HG02852 (cell line): Measurements from ENCODE around the gene ABTB1.
"Not testable (repeated sequence)": the region's sequence is repeated elsewhere in the genome, so short reads cannot be mapped to it uniquely, and the experiment has no call there.

Experiments
- ATAC-seq: cut with Tn5 transposase; IDR thresholded peaks from one replicate; pipeline ENCODE4 v1.9.1; 2021; ENCODE audit warnings: mild to moderate bottlenecking, moderate library complexity; ENCODE audit not compliant: unreplicated experiment

Gene ABTB1

GRCh38 chr3:127699416-127700300 lies 26.9 kb downstream of the ABTB1 start:
- no peak for ATAC-seq

- ATAC-seq: no peak
Observed at GRCh38 chr3:127700406-127700805, 27.7 kb downstream of the ABTB1 start.

GRCh38 chr3:127701280-127701911 lies 28.6 kb downstream of the ABTB1 start:
- ATAC-seq: no peak

- ATAC-seq: no peak
Observed at GRCh38 chr3:127702151-127702578, 29.4 kb downstream of the ABTB1 start.

- not testable (repeated sequence) for ATAC-seq
Observed at GRCh38 chr3:127704840-127705239, 32.1 kb downstream of the ABTB1 start.

- ATAC-seq: no peak
Observed at GRCh38 chr3:127706312-127706711, 33.6 kb downstream of the ABTB1 start.

GRCh38 chr3:127706785-127707351 lies 34.1 kb downstream of the ABTB1 start:
- no peak for ATAC-seq

GRCh38 chr3:127707851-127708411 lies 35.2 kb downstream of the ABTB1 start:
- no peak for ATAC-seq

- ATAC-seq: no peak
Observed at GRCh38 chr3:127708837-127709236, 36.1 kb downstream of the ABTB1 start.

GRCh38 chr3:127709320-127710060 lies 36.7 kb downstream of the ABTB1 start:
- no peak for ATAC-seq

GRCh38 chr3:127710155-127710941 lies 37.6 kb downstream of the ABTB1 start:
- no peak for ATAC-seq

- no peak for ATAC-seq
Observed at GRCh38 chr3:127711021-127711695, 38.4 kb downstream of the ABTB1 start.

GRCh38 chr3:127711896-127712295 lies 39.1 kb downstream of the ABTB1 start:
- ATAC-seq: no peak

GRCh38 chr3:127712461-127712860 lies 39.7 kb downstream of the ABTB1 start:
- no peak for ATAC-seq

GRCh38 chr3:127712881-127713771 lies 40.4 kb downstream of the ABTB1 start:
- ATAC-seq: no peak

- ATAC-seq: no peak
Observed at GRCh38 chr3:127714125-127714571, 41.4 kb downstream of the ABTB1 start.

- no peak for ATAC-seq
Observed at GRCh38 chr3:127714866-127715265, 42.1 kb downstream of the ABTB1 start.

GRCh38 chr3:127715532-127715931 lies 42.8 kb downstream of the ABTB1 start:
- ATAC-seq: no peak
